Measurements from ENCODE around the gene ASXL2.

GRCh38 chr2:25714740-25715139 lies 163.5 kb downstream of the ASXL2 start:
- TF ChIP-seq MAX (IDR thresholded peaks at IDR 0.05) (no peak), USF1 (IDR thresholded peaks at IDR 0.05) (no peak), NFIC (IDR thresholded peaks at IDR 0.05) (no peak), CEBPB (IDR thresholded peaks at IDR 0.05) (no peak), YY1 (IDR thresholded peaks at IDR 0.05; ENCODE audit: low read depth) (no peak), RAD21 (IDR thresholded peaks at IDR 0.05; ENCODE audit: low read depth) (peak; percentile 35; the same call in 1 of the 2 replicates), FOXM1 (IDR thresholded peaks at IDR 0.05; ENCODE audit: borderline replicate concordance, low read depth) (no peak), EP300 (IDR thresholded peaks at IDR 0.05; ENCODE audit: borderline replicate concordance) (no peak), REST (IDR thresholded peaks at IDR 0.05; ENCODE audit: low read depth) (no peak), CREB1 (IDR thresholded peaks at IDR 0.05; ENCODE audit: low read depth) (no peak), TAF1 (IDR thresholded peaks at IDR 0.05; ENCODE audit: low read depth) (no peak)
